ENCODE measurements around the gene CNPY1. TPM values are rescaled to one million over a fixed set of nuclear protein-coding genes. Genes with fewer than 3 reads are reported as not detected.
"Not testable (repeated sequence)": the region's sequence is repeated elsewhere in the genome, so short reads cannot be mapped to it uniquely, and the experiment has no call there.

The CNPY1 gene
- total RNA-seq, 2 experiments from 2014 or later: not detected

DNA sequence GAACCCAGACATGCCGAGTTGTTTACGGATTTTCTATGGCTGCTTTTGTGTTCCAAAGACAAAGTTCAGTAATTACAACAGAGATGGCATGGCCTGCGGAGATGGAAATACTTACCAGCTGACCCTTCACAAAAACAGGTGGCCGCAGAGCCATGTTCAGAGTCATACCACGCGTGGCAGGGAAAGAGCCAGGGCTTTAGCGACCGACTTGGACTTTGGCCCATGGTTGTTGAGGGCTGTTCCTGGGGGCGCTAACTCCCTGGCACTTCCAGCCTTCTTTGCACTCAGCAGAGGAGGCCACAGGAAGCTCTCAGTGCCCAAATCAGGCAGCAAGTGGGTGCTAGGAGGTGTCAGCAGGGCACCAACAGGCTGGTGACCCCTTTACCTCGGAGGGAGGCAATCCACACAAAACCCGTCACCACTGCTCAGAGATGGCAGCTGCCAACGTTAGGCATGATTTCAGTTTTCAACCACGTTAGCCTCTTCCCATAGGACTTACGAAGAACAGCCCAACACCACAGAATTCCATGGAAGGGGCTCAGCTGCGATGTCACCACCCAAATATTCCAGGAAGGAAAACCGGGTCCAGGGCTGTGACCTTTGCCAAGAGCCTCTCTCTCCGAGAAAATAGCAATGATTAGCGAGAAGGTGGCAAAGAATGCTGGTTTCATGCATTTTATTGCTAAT is 21.4 kb upstream of the CNPY1 start:
- no peaks in the 10 kb centered on the region for H3K4me1 Mint-ChIP-seq (ENCODE audit: low read depth)
- intact Hi-C loops (cut with DNase I, micrococcal nuclease): no loop called here
- H3K27ac ChIP-seq (ENCODE audit: low read depth in 1 of 2, low read length in 2 of 2): no peak overlapping the region
- ChIA-PET CTCF (no interaction called here), POLR2A (no interaction called here)
- H3K27ac Mint-ChIP-seq: no peak overlapping the region
- no peaks in the 10 kb centered on the region for H3K9me3 Mint-ChIP-seq
- H3K4me3 Mint-ChIP-seq: no peak overlapping the region
- H3K27me3 ChIP-seq (ENCODE audit: control insufficient read depth in 1 of 2, insufficient read depth in 2 of 2, low read length in 2 of 2): peaks cover 0 to 6% of the 10 kb centered on the region in 2 experiments
- DNase-seq (no peak), ATAC-seq (ENCODE audit: poor library complexity) (no peak)
- H3K9me3 ChIP-seq (ENCODE audit: control insufficient read depth in 1 of 2, insufficient read depth in 1 of 2, low read length in 2 of 2): peaks cover 0 to 3% of the 10 kb centered on the region in 2 experiments
- no peaks in the 10 kb centered on the region for H3K36me3 ChIP-seq (ENCODE audit: insufficient read depth, low read length)
- TF ChIP-seq, protein P1, sequence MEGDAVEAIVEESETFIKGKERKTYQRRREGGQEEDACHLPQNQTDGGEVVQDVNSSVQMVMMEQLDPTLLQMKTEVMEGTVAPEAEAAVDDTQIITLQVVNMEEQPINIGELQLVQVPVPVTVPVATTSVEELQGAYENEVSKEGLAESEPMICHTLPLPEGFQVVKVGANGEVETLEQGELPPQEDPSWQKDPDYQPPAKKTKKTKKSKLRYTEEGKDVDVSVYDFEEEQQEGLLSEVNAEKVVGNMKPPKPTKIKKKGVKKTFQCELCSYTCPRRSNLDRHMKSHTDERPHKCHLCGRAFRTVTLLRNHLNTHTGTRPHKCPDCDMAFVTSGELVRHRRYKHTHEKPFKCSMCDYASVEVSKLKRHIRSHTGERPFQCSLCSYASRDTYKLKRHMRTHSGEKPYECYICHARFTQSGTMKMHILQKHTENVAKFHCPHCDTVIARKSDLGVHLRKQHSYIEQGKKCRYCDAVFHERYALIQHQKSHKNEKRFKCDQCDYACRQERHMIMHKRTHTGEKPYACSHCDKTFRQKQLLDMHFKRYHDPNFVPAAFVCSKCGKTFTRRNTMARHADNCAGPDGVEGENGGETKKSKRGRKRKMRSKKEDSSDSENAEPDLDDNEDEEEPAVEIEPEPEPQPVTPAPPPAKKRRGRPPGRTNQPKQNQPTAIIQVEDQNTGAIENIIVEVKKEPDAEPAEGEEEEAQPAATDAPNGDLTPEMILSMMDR (IDR thresholded peaks at IDR 0.05): no peak
- peaks cover 4% of the 10 kb centered on the region for H3K27me3 Mint-ChIP-seq
- no peaks in the 10 kb centered on the region for H3K4me1 ChIP-seq (ENCODE audit: insufficient read depth, low read length)
- H3K36me3 Mint-ChIP-seq (ENCODE audit: low read depth): no peaks in the 10 kb centered on the region
- H3K4me3 ChIP-seq (ENCODE audit: low read length): no peak overlapping the region

DNA sequence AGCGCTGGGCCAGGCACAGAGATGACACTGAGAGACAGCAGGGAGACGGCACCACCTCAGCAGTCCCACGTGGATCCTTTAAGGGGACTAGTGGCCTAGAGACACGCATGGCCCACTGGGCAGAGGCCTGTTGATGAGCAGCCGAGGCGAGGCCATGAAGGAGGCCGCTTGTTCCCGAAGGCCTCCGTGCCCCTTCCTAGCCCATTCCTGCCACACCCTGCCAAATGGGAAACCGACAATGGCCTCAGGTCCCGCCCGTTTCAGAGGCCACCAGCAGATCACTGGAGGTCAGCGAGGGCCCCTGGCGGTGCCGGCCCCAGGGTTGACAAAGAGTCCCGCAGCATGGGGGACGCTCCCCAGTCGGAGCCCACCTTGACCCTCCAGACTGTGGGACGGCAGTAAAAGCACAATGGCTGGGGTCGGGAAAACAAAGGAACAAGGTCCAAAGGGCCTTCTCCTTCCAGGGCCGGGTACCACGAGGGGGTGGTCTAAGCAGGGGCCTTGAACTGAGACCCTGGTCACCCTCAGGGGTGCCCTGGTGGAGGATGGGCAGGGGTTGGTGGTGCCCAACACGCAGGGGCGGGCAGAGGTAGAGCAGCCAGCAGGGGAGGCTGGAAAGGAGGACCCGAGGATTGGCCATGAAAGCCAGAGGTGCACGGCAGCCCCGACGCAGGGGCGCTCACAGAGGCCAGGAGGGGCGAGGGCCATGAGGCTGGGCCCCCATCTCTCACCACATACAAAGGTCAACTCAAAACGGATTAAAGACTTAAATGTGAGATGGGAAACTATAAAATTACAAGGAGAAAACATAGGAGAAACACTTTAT is 19.9 kb upstream of the CNPY1 start:
- H3K27ac Mint-ChIP-seq: no peak overlapping the region
- H3K4me1 ChIP-seq (ENCODE audit: insufficient read depth, low read length): no peaks in the 10 kb centered on the region
- H3K4me1 Mint-ChIP-seq (ENCODE audit: low read depth): no peaks in the 10 kb centered on the region
- H3K27me3 Mint-ChIP-seq: peaks cover 4% of the 10 kb centered on the region
- peaks cover 0 to under 1% of the 10 kb centered on the region in 2 experiments for H3K27me3 ChIP-seq (ENCODE audit: control insufficient read depth in 1 of 2, insufficient read depth in 2 of 2, low read length in 2 of 2)
- no peaks in the 10 kb centered on the region for H3K36me3 ChIP-seq (ENCODE audit: insufficient read depth, low read length)
- no peaks in the 10 kb centered on the region for H3K36me3 Mint-ChIP-seq (ENCODE audit: low read depth)
- H3K9me3 Mint-ChIP-seq: no peaks in the 10 kb centered on the region
- H3K4me3 Mint-ChIP-seq: no peak overlapping the region
- DNase-seq (no peak), ATAC-seq (ENCODE audit: poor library complexity) (no peak)
- ChIA-PET POLR2A (no interaction called here), CTCF (no interaction called here)
- intact Hi-C loops (cut with DNase I, micrococcal nuclease): no loop called here
- TF ChIP-seq, protein P1 (IDR thresholded peaks at IDR 0.05): no peak
- H3K9me3 ChIP-seq (ENCODE audit: control insufficient read depth in 1 of 2, insufficient read depth in 1 of 2, low read length in 2 of 2): peaks cover 0 to 3% of the 10 kb centered on the region in 2 experiments
- no peak overlapping the region for H3K4me3 ChIP-seq (ENCODE audit: low read length)
- H3K27ac ChIP-seq (ENCODE audit: low read depth in 1 of 2, low read length in 2 of 2): no peak overlapping the region

- Histone ChIP-seq H3K27ac (ENCODE audit: low read depth in 1 of 2, low read length in 2 of 2) (no peak overlapping the region), H3K4me3 (ENCODE audit: low read length) (no peak overlapping the region), H3K4me1 (ENCODE audit: insufficient read depth, low read length) (no peaks in the 10 kb centered on the region), H3K9me3 (ENCODE audit: control insufficient read depth in 1 of 2, insufficient read depth in 1 of 2, low read length in 2 of 2) (peaks cover 0 to 3% of the 10 kb centered on the region in 2 experiments), H3K36me3 (ENCODE audit: insufficient read depth, low read length) (no peaks in the 10 kb centered on the region), H3K27me3 (ENCODE audit: control insufficient read depth in 1 of 2, insufficient read depth in 2 of 2, low read length in 2 of 2) (no peaks in the 10 kb centered on the region)
- no peak overlapping the region for H3K27ac Mint-ChIP-seq
- TF ChIP-seq, protein P1 (IDR thresholded peaks at IDR 0.05): no peak
- ATAC-seq (ENCODE audit: poor library complexity) (no peak), DNase-seq (no peak)
- ChIA-PET CTCF (no interaction called here), POLR2A (no interaction called here)
- no peaks in the 10 kb centered on the region for H3K36me3 Mint-ChIP-seq (ENCODE audit: low read depth)
- no peak overlapping the region for H3K4me3 Mint-ChIP-seq
- H3K9me3 Mint-ChIP-seq: no peaks in the 10 kb centered on the region
- H3K27me3 Mint-ChIP-seq: peaks cover 6% of the 10 kb centered on the region
- intact Hi-C loops (cut with DNase I, micrococcal nuclease): no loop called here
- H3K4me1 Mint-ChIP-seq (ENCODE audit: low read depth): no peaks in the 10 kb centered on the region
These were observed 19.2 kb upstream of the CNPY1 start for GRCh38 chr7:155565596-155565995.

DNA sequence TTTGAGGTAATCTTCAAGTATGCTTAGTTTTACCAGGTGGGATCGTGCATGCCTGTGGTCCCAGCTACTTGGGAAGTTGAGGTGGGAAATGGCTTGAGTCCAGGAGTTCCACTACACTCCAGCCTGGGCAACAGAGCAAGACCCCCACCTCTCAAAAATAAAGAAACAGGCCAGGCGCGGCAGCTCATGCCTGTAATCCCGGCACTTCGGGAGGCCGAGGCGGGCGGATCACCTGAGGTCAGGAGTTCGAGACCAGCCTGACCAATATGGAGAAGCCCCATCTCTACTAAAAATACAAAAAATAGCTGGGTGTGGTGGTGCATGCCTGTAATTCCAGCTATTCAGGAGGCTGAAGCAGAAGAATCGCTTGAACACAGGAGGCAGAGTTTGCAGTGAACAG is 16.6 kb upstream of the CNPY1 start:
- DNase-seq; H3K4me1 Mint-ChIP-seq (ENCODE audit: low read depth); H3K36me3 Mint-ChIP-seq (ENCODE audit: low read depth); CTCF ChIA-PET; ATAC-seq (ENCODE audit: poor library complexity); H3K36me3 ChIP-seq (ENCODE audit: insufficient read depth, low read length); H3K27ac Mint-ChIP-seq; H3K27ac ChIP-seq (ENCODE audit: low read depth in 1 of 2, low read length in 2 of 2); H3K4me3 Mint-ChIP-seq; H3K9me3 ChIP-seq (ENCODE audit: control insufficient read depth in 1 of 2, insufficient read depth in 1 of 2, low read length in 2 of 2); H3K4me3 ChIP-seq (ENCODE audit: low read length); H3K9me3 Mint-ChIP-seq; POLR2A ChIA-PET; H3K4me1 ChIP-seq (ENCODE audit: insufficient read depth, low read length); intact Hi-C loops (cut with DNase I, micrococcal nuclease); H3K27me3 ChIP-seq (ENCODE audit: control insufficient read depth in 1 of 2, insufficient read depth in 2 of 2, low read length in 2 of 2): not testable (repeated sequence)
- H3K27me3 Mint-ChIP-seq: peaks cover 11% of the 10 kb centered on the region

Data from CD4-positive, alpha-beta T cell (primary cell).